GM12878 (cell line): ENCODE measurements around the gene S100A16. TPM values are rescaled to one million over a fixed set of nuclear protein-coding genes. Genes with fewer than 3 reads are reported as not detected.

Experiments
- ATF2 ChIP-seq: IDR thresholded peaks from 2 replicates; pipeline ENCODE4 v1.6.1; 2012; ENCODE audit warnings: low read length, inconsistent platforms
- CBFB ChIP-seq: IDR thresholded peaks from 2 replicates; pipeline ENCODE4 v1.6.1; 2016; ENCODE audit warnings: antibody characterized with exemption, low read depth
- CREM ChIP-seq: IDR thresholded peaks from 2 replicates; pipeline ENCODE4 v1.6.1; 2014; ENCODE audit warnings: antibody characterized with exemption, low read depth
- DPF2 ChIP-seq: fragments of 450-650 bp; IDR thresholded peaks from 2 replicates; pipeline ENCODE4 v1.6.1; 2017; ENCODE audit warnings: mild to moderate bottlenecking
- FOXK2 ChIP-seq: fragments of 450-650 bp; IDR thresholded peaks from 2 replicates; pipeline ENCODE4 v1.6.1; 2017; ENCODE audit warnings: mild to moderate bottlenecking, moderate library complexity
- GATAD2B ChIP-seq: fragments of 450-650 bp; conservative IDR thresholded peaks from 2 replicates; pipeline ENCODE4 v1.6.1; 2017; ENCODE audit warnings: low read depth, mild to moderate bottlenecking, moderate library complexity
- HDGF ChIP-seq: fragments of 450-650 bp; IDR thresholded peaks from 2 replicates; pipeline ENCODE4 v1.6.1; 2016; ENCODE audit warnings: antibody characterized with exemption
- LARP7 ChIP-seq: fragments of 450-650 bp; IDR thresholded peaks from 2 replicates; pipeline ENCODE4 v1.6.1; 2017; ENCODE audit warnings: mild to moderate bottlenecking
- MAX ChIP-seq: IDR thresholded peaks from 2 replicates; pipeline ENCODE4 v1.6.1; 2012; ENCODE audit warnings: low read depth, low read length, improper control_type of control experiment
- NFIC ChIP-seq: IDR thresholded peaks from 2 replicates; pipeline ENCODE4 v1.6.1; 2012; ENCODE audit warnings: low read depth, mild to moderate bottlenecking, inconsistent platforms, low read length, moderate library complexity
- NFXL1 ChIP-seq: fragments of 450-650 bp; IDR thresholded peaks from 2 replicates; pipeline ENCODE4 v1.6.1; 2017; ENCODE audit warnings: antibody characterized with exemption, mild to moderate bottlenecking, borderline replicate concordance
- PBX3 ChIP-seq: IDR thresholded peaks from 2 replicates; pipeline ENCODE4 v1.6.1; 2011; ENCODE audit warnings: mild to moderate bottlenecking, low read depth, low read length, moderate library complexity; ENCODE audit not compliant: insufficient replicate concordance
- PML ChIP-seq: IDR thresholded peaks from 2 replicates; pipeline ENCODE4 v1.6.1; 2012; ENCODE audit warnings: low read length, inconsistent platforms
- RBBP5 ChIP-seq: fragments of 200-600 bp; sonication (generic); conservative IDR thresholded peaks from 2 replicates; pipeline ENCODE4 v1.6.1; 2016
- RELB ChIP-seq: fragments of 450-650 bp; IDR thresholded peaks from 2 replicates; pipeline ENCODE4 v1.6.1; 2017; ENCODE audit warnings: low read depth, mild to moderate bottlenecking, moderate library complexity
- RFX5 ChIP-seq: IDR thresholded peaks from 2 replicates; pipeline ENCODE4 v1.6.1; 2011; ENCODE audit warnings: low read depth, low read length, improper control_type of control experiment
- RUNX3 ChIP-seq: IDR thresholded peaks from 2 replicates; pipeline ENCODE4 v1.6.1; 2012; ENCODE audit warnings: low read length, inconsistent platforms
- SKIL ChIP-seq: fragments of 450-650 bp; IDR thresholded peaks from 2 replicates; pipeline ENCODE4 v1.6.1; 2017; ENCODE audit warnings: mild to moderate bottlenecking, low read depth, inconsistent platforms; ENCODE audit not compliant: poor library complexity, severe bottlenecking
- SMAD1 ChIP-seq: fragments of 450-650 bp; IDR thresholded peaks from 2 replicates; pipeline ENCODE4 v1.6.1; 2018; ENCODE audit warnings: mild to moderate bottlenecking, low read depth; ENCODE audit not compliant: partially characterized antibody
- SMARCA5 ChIP-seq: fragments of 450-650 bp; IDR thresholded peaks from 2 replicates; pipeline ENCODE4 v1.6.1; 2017; ENCODE audit warnings: mild to moderate bottlenecking
- SMC3 ChIP-seq: IDR thresholded peaks from 2 replicates; pipeline ENCODE4 v1.6.1; 2011; ENCODE audit warnings: low read length, improper control_type of control experiment, borderline replicate concordance
- TCF7 ChIP-seq: IDR thresholded peaks from 2 replicates; pipeline ENCODE4 v1.6.1; 2014; ENCODE audit warnings: antibody characterized with exemption, borderline replicate concordance
- WRNIP1 ChIP-seq: IDR thresholded peaks from 2 replicates; pipeline ENCODE4 v1.6.1; 2011; ENCODE audit warnings: low read depth, low read length, improper control_type of control experiment, borderline replicate concordance
- ZNF384 ChIP-seq: IDR thresholded peaks from 2 replicates; pipeline ENCODE4 v1.6.1; 2012; ENCODE audit warnings: low read depth, mild to moderate bottlenecking, low read length, improper control_type of control experiment, borderline replicate concordance
- polyA plus RNA-seq, 11 experiments: library from polyadenylated mRNA; depleted of rRNA in 4 of 11; unstranded in 6 of 11; stranded (reverse) in 5 of 11; fragments of >200 nt; fragmentation: Nextera tagmentation in 4 of 11; fragmentation: Illumina TruSeq in 1 of 11; extraction: Ambion mirVana in 4 of 11; extraction: Trizol in 1 of 11; gene quantifications; 1 replicate in 1 of 11; 2 replicates in 10 of 11; pipeline versions ENCODE4 v1.2.1 to v1.2.3, GENCODE V29; 2011 to 2016; ENCODE audit warnings: inconsistent platforms in 2 of 11, missing spikeins in 2 of 11, low read depth in 1 of 11
- total RNA-seq, 4 experiments: library from RNA; depleted of rRNA in 3 of 4; stranded (reverse); fragments of >200 nt in 3 of 4; fragmentation: Illumina TruSeq in 1 of 4; extraction: Trizol in 1 of 4; gene quantifications; 2 replicates each; pipeline versions ENCODE4 v1.2.1 to v1.2.3, GENCODE V29; 2013 to 2021

S100A16 gene
- total and polyA plus RNA-seq, 10 of the 15 experiments (the other 5 are each of a cell fraction or from before 2014, with no cell fraction given) = 0.14 to 0.51 (median 0.25) TPM; not detected in 6

GRCh38 chr1:153633754-153634665, 21.1 kb upstream of the S100A16 start, which contains the start of gene CHTOP (continued):
- TF ChIP-seq SKIL (no peak), RUNX3 (no peak), HDGF (peak; percentile 72), GATAD2B (peak; percentile 69), PBX3 (peak; percentile 41), ZNF384 (no peak), ATF2 (peak; percentile 85), NFXL1 (no peak), WRNIP1 (no peak), MAX (peak; percentile 79), TCF7 (no peak), DPF2 (peak; percentile 94), RFX5 (0 out of 2 replicates have a peak, but pooled peaks have one; percentile 22), SMC3 (no peak), SMAD1 (peak; percentile 77), RBBP5 (no peak), CBFB (peak; percentile 66; the same call in 1 of the 2 replicates), PML (peak; percentile 99), FOXK2 (peak; percentile 76), CREM (peak; percentile 95), RELB (peak; percentile 99), SMARCA5 (peak; percentile 100), LARP7 (peak; percentile 97), NFIC (no peak)
